HG03571 (cell line): ENCODE data around the gene NUP50.

Experiments used
- ATAC-seq: cut with Tn5 transposase; IDR thresholded peaks from one replicate; pipeline ENCODE4 v1.9.1; 2021; ENCODE audit not compliant: unreplicated experiment

NUP50 gene

GRCh38 chr22:45163451-45164269, at the start of gene NUP50:
Gene NUP50 (plus strand): TSS chr22:45163925. CDS start chr22:45168178, 4,253 bp downstream.
- peak; percentile 69 for ATAC-seq

- no peak for ATAC-seq
Observed at GRCh38 chr22:45120440-45120839, 43.3 kb upstream of the NUP50 start.

- no peak for ATAC-seq
Observed at GRCh38 chr22:45120931-45121330, 42.8 kb upstream of the NUP50 start.

GRCh38 chr22:45124176-45124847, 39.4 kb upstream of the NUP50 start:
- ATAC-seq = no peak

GRCh38 chr22:45125188-45125587, 38.5 kb upstream of the NUP50 start:
- no peak for ATAC-seq

GRCh38 chr22:45127866-45128265, 35.9 kb upstream of the NUP50 start:
- ATAC-seq = no peak

GRCh38 chr22:45129703-45130524, 33.8 kb upstream of the NUP50 start:
- ATAC-seq = no peak

- no peak for ATAC-seq
Observed at GRCh38 chr22:45130891-45131290, 32.8 kb upstream of the NUP50 start.

GRCh38 chr22:45131749-45132148, 32.0 kb upstream of the NUP50 start:
- ATAC-seq = no peak

- ATAC-seq = no peak
Observed at GRCh38 chr22:45134313-45134712, 29.4 kb upstream of the NUP50 start.

- no peak for ATAC-seq
Observed at GRCh38 chr22:45136594-45136993, 27.1 kb upstream of the NUP50 start.

GRCh38 chr22:45139693-45140092, 24.0 kb upstream of the NUP50 start:
- ATAC-seq = no peak

GRCh38 chr22:45142376-45142775, 21.3 kb upstream of the NUP50 start:
- ATAC-seq = no peak

GRCh38 chr22:45144916-45145315, 18.8 kb upstream of the NUP50 start:
- ATAC-seq = no peak

GRCh38 chr22:45149671-45150070, 14.1 kb upstream of the NUP50 start:
- no peak for ATAC-seq

- no peak for ATAC-seq
Observed at GRCh38 chr22:45150139-45150538, 13.6 kb upstream of the NUP50 start.

GRCh38 chr22:45151503-45151902, 12.2 kb upstream of the NUP50 start:
- ATAC-seq = no peak

GRCh38 chr22:45154383-45154782, 9.3 kb upstream of the NUP50 start:
- no peak for ATAC-seq

GRCh38 chr22:45155050-45155840, 8.5 kb upstream of the NUP50 start:
- ATAC-seq = no peak

- no peak for ATAC-seq
Observed at GRCh38 chr22:45157907-45158306, 5.8 kb upstream of the NUP50 start.
